HG03045 (cell line): ENCODE data around the gene VAV2.
"Not testable (repeated sequence)": the region's sequence is repeated elsewhere in the genome, so short reads cannot be mapped to it uniquely, and the experiment has no call there.

Experiments
- ATAC-seq: cut with Tn5 transposase; IDR thresholded peaks from one replicate; pipeline ENCODE4 v1.9.1; 2021; ENCODE audit warnings: mild to moderate bottlenecking, moderate library complexity; ENCODE audit not compliant: unreplicated experiment

VAV2 gene

DNA sequence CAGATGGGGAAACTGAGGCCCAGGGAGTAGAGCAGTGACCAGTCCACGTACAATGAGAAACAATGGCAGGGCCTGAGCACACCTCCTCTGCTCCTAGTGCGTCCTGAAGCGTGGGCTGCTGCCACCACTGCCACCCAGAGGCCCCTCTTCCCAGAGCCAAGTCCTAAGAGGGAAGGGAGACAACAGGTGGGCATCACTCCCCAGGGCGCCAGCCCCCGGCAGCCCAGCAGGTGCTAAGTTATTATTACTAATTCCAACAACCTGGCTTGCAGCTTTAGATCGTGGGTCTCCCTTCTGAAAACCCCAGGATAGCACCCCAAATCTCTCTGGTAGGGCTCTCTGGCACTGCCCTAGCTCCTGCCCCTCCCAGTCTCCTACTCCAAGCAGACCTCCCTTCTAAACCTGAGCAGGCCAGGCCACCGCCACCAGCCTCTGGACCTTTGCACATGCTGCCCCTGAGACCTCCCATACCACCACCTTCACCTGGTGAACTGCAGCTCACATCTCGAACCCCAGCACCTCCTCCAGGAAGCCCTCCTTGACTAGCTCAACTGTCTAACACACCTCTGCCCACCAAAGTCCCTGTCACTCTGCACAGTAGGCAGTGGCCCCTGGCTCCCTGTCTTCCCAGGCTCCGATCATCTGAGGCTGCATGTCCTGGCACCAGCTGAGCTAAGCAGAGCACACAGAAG is 65.8 kb downstream of the VAV2 start:
- no peak for ATAC-seq

DNA sequence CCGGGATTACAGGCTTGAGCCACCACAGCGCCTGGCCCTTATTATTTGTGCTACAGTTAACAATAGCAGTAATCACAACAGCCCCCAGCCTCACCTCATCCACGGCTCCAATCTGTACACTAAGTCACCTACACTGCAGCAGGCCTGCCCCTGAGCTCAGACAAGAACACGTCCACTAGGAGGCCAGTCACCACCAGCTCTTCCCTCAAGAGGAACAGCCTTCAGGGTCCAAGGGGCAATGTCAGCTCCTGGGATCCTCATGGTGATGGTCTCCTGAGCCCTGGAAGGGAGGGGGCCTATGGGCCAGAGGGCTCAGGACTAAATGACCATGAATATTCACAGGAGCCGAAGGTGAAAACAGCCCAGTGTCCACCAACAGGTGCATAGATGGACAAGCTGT is 67.7 kb downstream of the VAV2 start:
- ATAC-seq, result no peak

- ATAC-seq, result not testable (repeated sequence)
Measured at GRCh38 chr9:133923608-133924007, 68.5 kb downstream of the VAV2 start.

DNA sequence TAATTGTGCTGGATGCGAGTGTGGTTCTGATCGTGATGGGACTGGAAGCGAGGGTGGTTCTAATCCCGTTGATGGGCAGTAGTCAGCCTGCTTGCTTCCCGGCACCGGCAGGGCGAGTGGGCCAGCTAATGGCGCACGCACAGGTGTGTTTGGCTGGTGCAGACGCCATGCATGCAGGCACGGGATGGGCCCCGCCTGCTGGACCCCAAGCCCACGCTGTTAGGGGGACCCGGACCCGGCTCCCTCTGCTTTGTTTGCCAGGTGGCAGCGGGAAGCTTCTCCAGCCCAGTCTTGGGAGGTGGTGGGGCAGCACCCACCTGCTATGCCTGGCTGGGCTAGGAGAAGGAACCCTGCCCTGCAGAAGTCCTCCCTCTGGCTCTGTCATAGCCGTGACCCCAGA is 70.3 kb downstream of the VAV2 start:
- ATAC-seq, result no peak

GRCh38 chr9:133920471-133920870 is 71.7 kb downstream of the VAV2 start:
- no peak for ATAC-seq

DNA sequence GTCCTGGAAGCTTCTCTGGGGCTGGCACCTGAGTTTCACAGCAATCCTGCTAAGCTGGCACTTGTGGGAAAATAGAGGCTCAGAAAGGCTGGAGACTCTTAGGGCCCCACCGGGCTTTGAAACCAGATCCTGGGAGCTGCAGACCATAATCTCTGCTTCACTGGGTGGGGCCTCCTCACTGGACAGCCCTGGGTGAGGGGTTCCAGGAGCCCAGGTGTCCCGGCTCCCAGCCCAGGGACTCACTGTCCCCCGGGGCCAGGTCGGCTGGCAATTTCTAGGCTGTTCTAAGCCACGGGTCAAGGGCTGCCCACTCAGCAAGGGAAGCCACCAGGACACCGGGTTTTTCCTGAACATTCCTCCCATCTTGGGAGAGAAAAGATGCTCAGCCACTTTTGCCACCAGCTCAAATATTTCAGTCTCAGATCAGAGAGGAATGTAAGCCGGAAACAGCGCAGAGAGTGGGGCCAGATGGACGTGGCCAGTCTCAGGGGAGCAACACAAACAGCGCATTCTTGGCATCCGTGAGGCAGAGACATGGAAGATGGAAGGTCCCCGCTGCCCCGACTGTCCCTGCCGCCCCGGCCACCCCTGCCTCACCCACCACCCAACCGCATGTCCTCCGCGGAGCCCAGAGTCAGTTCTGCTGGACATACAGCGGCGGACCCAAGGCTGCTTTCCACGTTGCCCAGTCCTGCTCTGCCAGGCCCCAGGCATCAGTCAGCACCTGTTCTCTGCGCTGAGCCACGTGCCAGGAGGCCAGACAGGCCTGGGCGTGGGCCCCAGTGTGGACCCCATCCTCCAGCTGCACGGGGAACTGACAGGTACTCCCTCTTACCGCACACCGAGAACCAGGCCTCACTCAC is 72.6 kb downstream of the VAV2 start:
- ATAC-seq, result no peak

DNA sequence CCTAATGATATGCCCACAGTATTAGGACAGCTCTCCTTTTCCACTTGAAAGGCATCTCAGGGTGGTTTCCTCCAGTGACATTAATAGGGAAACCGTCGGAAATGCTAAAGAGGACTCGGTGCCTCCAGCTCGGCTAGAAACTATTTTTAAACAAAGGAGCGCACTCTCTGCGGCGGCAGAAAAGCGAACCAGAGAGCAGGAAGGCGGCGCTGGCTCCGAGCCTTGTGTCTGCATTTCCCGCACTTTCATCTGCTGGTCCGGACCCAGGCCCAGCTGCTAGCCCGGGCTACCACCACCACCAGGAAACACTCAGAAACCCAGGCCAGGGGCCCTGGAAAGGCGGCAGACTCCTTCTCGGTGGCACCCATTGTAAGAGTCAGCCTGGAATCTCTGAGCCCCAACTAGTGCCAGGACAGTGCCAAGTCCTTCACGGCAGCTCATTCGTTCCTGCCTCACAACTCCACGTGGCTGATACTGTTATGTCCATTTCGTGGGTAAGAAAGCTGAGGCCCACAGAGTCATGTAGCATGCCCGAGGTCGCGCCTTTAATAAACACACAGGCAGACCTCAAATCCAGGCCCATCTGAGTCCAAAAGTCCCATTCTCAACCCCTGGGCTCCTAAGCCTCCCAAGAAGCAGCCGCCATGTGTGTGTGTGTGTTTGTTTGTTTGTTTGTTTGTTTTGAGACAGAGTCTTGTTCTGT is 73.9 kb downstream of the VAV2 start:
- no peak for ATAC-seq

DNA sequence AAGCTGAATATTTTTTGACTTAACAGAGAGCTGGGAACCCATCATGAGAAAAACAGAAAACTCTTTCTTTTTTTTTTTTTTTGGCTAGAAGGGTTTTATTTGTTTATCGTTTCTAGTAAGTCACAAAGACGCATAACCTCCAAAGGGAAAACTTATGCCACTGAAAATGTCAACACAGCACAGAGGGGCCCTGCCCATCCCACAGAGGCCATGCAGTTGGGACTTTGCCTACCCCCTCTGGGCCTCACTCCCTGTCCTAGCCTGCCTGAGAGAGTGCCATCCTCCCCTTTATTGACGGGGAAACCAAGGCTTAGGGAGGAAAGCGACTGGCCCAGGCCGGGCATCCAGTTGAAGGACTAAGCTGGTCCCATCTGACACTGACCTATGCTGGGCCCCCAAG is 74.7 kb downstream of the VAV2 start:
- no peak for ATAC-seq

DNA sequence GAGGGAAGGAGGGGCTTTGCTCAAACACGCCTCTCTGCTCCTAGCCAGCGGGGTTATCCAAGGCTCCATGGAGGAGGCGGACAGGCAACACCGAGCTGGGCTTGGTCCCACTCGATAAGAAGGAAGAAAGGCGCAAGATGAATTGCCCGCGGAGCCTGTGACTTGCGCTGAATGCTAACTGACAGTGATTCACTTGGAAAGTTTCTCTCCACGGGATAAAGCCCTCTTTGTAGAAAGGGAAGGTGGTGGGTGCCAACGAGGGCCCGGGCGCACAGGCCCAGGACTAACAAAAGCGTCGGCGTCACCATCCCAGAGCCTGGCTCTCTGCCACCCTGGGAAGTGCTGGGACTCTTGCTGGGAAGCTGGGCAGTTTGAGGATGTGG is 76.0 kb downstream of the VAV2 start:
- no peak for ATAC-seq

DNA sequence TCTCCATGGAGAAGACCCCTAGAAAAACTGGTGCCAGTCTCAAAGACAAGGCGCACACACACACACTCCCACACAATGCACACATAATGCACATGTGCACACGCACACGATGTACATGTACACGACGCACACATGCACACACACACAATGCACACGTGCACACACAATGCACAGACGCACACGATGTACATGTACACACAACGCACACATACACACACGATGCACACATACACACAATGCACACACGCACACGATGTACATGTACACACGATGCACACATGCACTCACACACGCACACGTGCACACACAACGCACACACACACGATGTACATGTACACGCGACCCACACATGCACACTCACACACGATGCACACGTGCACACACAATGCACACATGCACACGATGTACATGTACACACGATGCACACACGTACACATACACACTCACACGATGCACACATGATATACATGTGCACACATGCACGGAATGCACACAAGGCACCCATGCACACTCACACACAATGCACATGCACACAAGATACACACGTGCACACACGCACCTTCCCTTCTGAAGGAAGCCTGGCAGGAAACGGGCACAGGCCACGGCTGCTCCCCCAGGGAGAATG is 76.5 kb downstream of the VAV2 start:
- no peak for ATAC-seq

- no peak for ATAC-seq
Measured at GRCh38 chr9:133914442-133915342, 77.4 kb downstream of the VAV2 start.

GRCh38 chr9:133913571-133914369 is 78.4 kb downstream of the VAV2 start:
- no peak for ATAC-seq

- ATAC-seq, result no peak
Measured at GRCh38 chr9:133910855-133911514, 81.1 kb downstream of the VAV2 start.

- no peak for ATAC-seq
Measured at GRCh38 chr9:133906932-133907910, 84.9 kb downstream of the VAV2 start.

DNA sequence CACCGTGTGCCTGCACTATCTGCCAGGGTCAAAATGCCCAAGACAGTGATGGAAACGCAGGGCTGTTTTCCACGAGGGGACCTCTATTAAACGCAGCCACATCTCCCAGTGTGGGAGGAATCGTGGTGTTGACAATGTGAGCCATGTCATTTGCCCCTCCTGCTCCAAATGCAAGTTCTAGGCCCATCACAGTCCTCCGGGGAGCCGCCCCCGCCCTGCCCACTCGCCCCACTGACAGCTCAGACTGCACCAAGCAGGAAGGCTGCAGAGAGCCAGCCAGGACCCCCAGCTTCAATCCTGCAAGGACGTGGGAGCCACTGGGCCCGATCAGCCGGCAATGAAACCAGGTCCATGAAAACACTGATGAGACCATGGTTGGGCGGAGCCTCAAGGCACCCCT is 85.9 kb downstream of the VAV2 start:
- no peak for ATAC-seq

- no peak for ATAC-seq
Measured at GRCh38 chr9:133905493-133905892, 86.6 kb downstream of the VAV2 start.

GRCh38 chr9:133904346-133905090 is 87.6 kb downstream of the VAV2 start:
- no peak for ATAC-seq
